A549 (cell line): Measurements from ENCODE around the gene UPK3A. TPM values are rescaled to one million over a fixed set of nuclear protein-coding genes. Genes with fewer than 3 reads are reported as not detected.

Source experiments
- ATAC-seq, 2 experiments: fragments of 200-7000 bp in 1 of 2; fragments of >200 bp in 1 of 2; cut with Nextera tagmentation in 1 of 2; cut with Tn5 transposase in 1 of 2; 3 replicates each; pipeline versions ENCODE4 v1.8.0 to v1.9.1; 2018 to 2020; ENCODE audit warnings: mild to moderate bottlenecking in 1 of 2, moderate library complexity in 1 of 2
- CTCF ChIA-PET: fragments of 300-600 bp; sonication (Branson Sonifier 250); formaldehyde crosslinking; extraction: SDS; loops from one replicate; lab custom pipeline; 2021; ENCODE audit warnings: antibody characterized with exemption, inconsistent platforms; lab: Yijun Ruan, JAX
- POLR2A ChIA-PET: fragments of 350-600 bp; formaldehyde crosslinking; extraction: SDS; loops from one replicate; lab custom pipeline; 2021; ENCODE audit warnings: antibody characterized with exemption, inconsistent platforms; lab: Yijun Ruan, JAX
- DNase-seq, 2 experiments: peaks; one replicate each; pipeline versions ENCODE4 v3.0.0 to v3.0.0-alpha.2; 2011 to 2016; ENCODE audit warnings: low read depth in 1 of 2, low spot score in 1 of 2
- FAIRE-seq: peaks from 2 replicates; lab custom pipeline; 2011; peaks lifted over from hg19 to GRCh38; lab: Jason Lieb, UNC
- H3K27ac ChIP-seq, 2 experiments: fragments of >200 bp; sonication (Bioruptor Twin); formaldehyde crosslinking; 3 replicates each; pipeline ENCODE4 v1.5.1; 2016 to 2017
- H3K4me1 ChIP-seq: fragments of >200 bp; sonication (Bioruptor Twin); formaldehyde crosslinking; 3 replicates; pipeline ENCODE4 v1.6.1; 2016
- H3K4me2 ChIP-seq: fragments of >200 bp; sonication (Bioruptor Twin); formaldehyde crosslinking; 3 replicates; pipeline ENCODE4 v1.6.1; 2016
- H3K4me3 ChIP-seq: fragments of >200 bp; sonication (Bioruptor Twin); formaldehyde crosslinking; 3 replicates; pipeline ENCODE4 v1.5.1; 2016
- H3K9me3 ChIP-seq: fragments of >200 bp; sonication (Bioruptor Twin); formaldehyde crosslinking; 3 replicates; pipeline ENCODE4 v1.6.1; 2016
- BHLHE40 ChIP-seq: IDR thresholded peaks from 2 replicates; pipeline ENCODE4 v1.6.1; 2012; ENCODE audit warnings: low read depth, low read length, inconsistent platforms
- CBX2 ChIP-seq: fragments of 200-600 bp; sonication (generic); IDR thresholded peaks from 2 replicates; pipeline ENCODE4 v1.6.1; 2016; ENCODE audit warnings: low read depth, mild to moderate bottlenecking, borderline replicate concordance
- CEBPB ChIP-seq, 2 experiments: fragments of >200 bp in 1 of 2; sonication (Bioruptor Twin) in 1 of 2; formaldehyde crosslinking in 1 of 2; IDR thresholded peaks; 2 replicates each; pipeline ENCODE4 v1.6.1; 2012 to 2016
- CHD2 ChIP-seq: fragments of 150-350 bp; IDR thresholded peaks from 2 replicates; pipeline ENCODE4 v1.6.1; 2014; ENCODE audit warnings: low read length; ENCODE audit not compliant: partially characterized antibody
- CHD4 ChIP-seq: fragments of 200-600 bp; sonication (generic); IDR thresholded peaks from 2 replicates; pipeline ENCODE4 v1.6.1; 2016; ENCODE audit warnings: antibody characterized with exemption, mild to moderate bottlenecking, borderline replicate concordance
- EHF ChIP-seq: fragments of 250-450 bp; sonication (Bioruptor Pico); IDR thresholded peaks from 2 replicates; pipeline ENCODE4 v1.5.0; 2020; ENCODE audit warnings: mild to moderate bottlenecking
- EP300 ChIP-seq, 2 experiments: fragments of >200 bp; sonication (Bioruptor Twin); formaldehyde crosslinking; IDR thresholded peaks; 2 replicates in 1 of 2; 3 replicates in 1 of 2; pipeline ENCODE4 v1.6.1; 2016 to 2017
- FOSB ChIP-seq: fragments of 250-450 bp; sonication (Bioruptor Pico); IDR thresholded peaks from 2 replicates; pipeline ENCODE4 v1.5.0; 2020; ENCODE audit warnings: mild to moderate bottlenecking, moderate library complexity
- HMGXB4 ChIP-seq: fragments of 250-450 bp; sonication (Bioruptor Pico); IDR thresholded peaks from 2 replicates; pipeline ENCODE4 v1.5.0; 2021; ENCODE audit warnings: mild to moderate bottlenecking, moderate library complexity, borderline replicate concordance
- HOXB13 ChIP-seq: fragments of 250-450 bp; sonication (Bioruptor Pico); IDR thresholded peaks from 2 replicates; pipeline ENCODE4 v1.5.0; 2020; ENCODE audit warnings: low read depth, mild to moderate bottlenecking, moderate library complexity
- MYC ChIP-seq: IDR thresholded peaks from 2 replicates; pipeline ENCODE4 v1.6.1; 2012; ENCODE audit warnings: mild to moderate bottlenecking, inconsistent platforms, low read length, improper control_type of control experiment, borderline replicate concordance
- POLR2AphosphoS2 ChIP-seq: conservative IDR thresholded peaks from 2 replicates; pipeline ENCODE4 v1.6.1; 2012; ENCODE audit warnings: low read length, improper control_type of control experiment, inconsistent platforms
- RAD21 ChIP-seq, 2 experiments: fragments of >200 bp in 1 of 2; sonication (Bioruptor Twin) in 1 of 2; formaldehyde crosslinking in 1 of 2; IDR thresholded peaks in 1 of 2; conservative IDR thresholded peaks in 1 of 2; 2 replicates in 1 of 2; 3 replicates in 1 of 2; pipeline ENCODE4 v1.6.1; 2012 to 2018; ENCODE audit warnings: inconsistent platforms in 1 of 2
- RCOR1 ChIP-seq: fragments of 150-350 bp; IDR thresholded peaks from 2 replicates; pipeline ENCODE4 v1.6.1; 2014; ENCODE audit warnings: antibody characterized with exemption, low read length, low read depth
- TFCP2L1 ChIP-seq: fragments of 250-450 bp; sonication (Bioruptor Pico); IDR thresholded peaks from 2 replicates; pipeline ENCODE4 v1.5.0; 2021; ENCODE audit warnings: mild to moderate bottlenecking
- TP53 ChIP-seq: fragments of 250-450 bp; sonication (Bioruptor Pico); IDR thresholded peaks from 2 replicates; pipeline ENCODE4 v1.5.0; 2021; ENCODE audit warnings: mild to moderate bottlenecking, moderate library complexity
- ZC3H11A ChIP-seq: fragments of 450-650 bp; IDR thresholded peaks from 2 replicates; pipeline ENCODE4 v1.6.1; 2014; ENCODE audit warnings: antibody characterized with exemption, mild to moderate bottlenecking
- WGBS: methylation state at CpG from one replicate; pipeline ENCODE4 v1.1.6; 2017; ENCODE audit errors: missing lambda C conversion rate; 5-methylcytosine and 5-hydroxymethylcytosine counted together
- polyA plus RNA-seq, 4 experiments: library from polyadenylated mRNA; depleted of rRNA in 3 of 4; stranded (reverse); fragments of >200 nt; fragmentation: RNase III in 1 of 4; extraction: RNeasy Plus Mini Kit Qiagen cat#74134 plus additional on column Dnase treatment in 1 of 4; gene quantifications; 2 replicates in 3 of 4; 3 replicates in 1 of 4; pipeline ENCODE4 v1.2.3, GENCODE V29; 2011 to 2017
- TF ChIP-seq, protein P1 (sequence below): IDR thresholded peaks from 2 replicates; pipeline ENCODE4 v1.6.1; 2012; ENCODE audit warnings: low read depth, borderline replicate concordance
- TF ChIP-seq, protein P2 (sequence below): fragments of 150-350 bp; IDR thresholded peaks from 2 replicates; pipeline ENCODE4 v1.6.1; 2014; ENCODE audit warnings: low read depth, mild to moderate bottlenecking, low read length

The UPK3A gene
- polyA plus RNA-seq, 2 of the 4 experiments (the other 2 are of a cell fraction): not detected

DNA sequence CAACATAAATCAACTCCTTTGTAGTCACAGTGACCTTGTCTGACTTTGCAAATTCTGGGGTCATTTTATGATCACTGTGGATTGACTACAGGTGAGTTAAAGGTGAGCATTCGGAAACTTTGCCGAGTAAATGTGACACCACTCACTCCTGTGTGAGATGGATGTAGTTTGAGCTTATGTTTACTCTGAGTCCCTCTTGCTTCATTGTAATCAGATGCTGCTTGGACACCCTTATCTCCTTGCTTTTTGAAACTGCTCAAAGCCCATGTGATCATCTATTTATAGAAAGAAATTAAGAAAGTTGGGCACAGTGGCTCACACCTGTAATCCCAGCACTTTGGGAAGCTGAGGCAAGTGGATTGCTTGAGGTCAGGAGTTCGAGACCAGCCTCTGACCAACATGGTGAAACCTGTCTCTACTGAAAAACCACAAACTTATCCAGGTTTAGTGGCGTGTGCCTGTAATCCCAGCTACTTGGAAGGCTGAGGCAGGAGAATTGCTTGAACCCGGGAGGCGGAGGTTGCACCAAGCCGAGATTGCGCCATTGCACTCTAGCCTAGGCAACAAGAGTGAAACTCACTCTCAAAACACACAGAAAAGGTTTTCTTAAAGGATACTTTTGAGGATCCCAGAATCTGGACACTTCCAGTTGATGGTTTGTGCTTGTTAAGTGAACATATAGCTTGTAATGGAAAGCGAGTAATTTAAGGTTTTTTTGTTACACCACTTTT lies 32.2 kb downstream of the UPK3A start:
- DNase-seq: no peak
- Histone ChIP-seq H3K4me2 (no peak overlapping the region), H3K4me1 (no peaks in the 10 kb centered on the region; the same call in 2 of the 3 replicates), H3K9me3 (no peaks in the 10 kb centered on the region)
- 97% methylated on average over 9 of the region's 9 CpGs for WGBS
- POLR2A ChIA-PET: no interaction called here
- TF ChIP-seq TP53: no peak
- TF ChIP-seq HMGXB4: no peak
- no peak for TF ChIP-seq HOXB13 (CRISPR knock-in tag)
- no peak for TF ChIP-seq ZC3H11A
- TF ChIP-seq CBX2: no peak
- no peak for TF ChIP-seq CEBPB (IDR thresholded peaks at IDR 0.05)
- no peak for TF ChIP-seq RCOR1
- TF ChIP-seq TFCP2L1 (CRISPR knock-in tag): no peak
- TF ChIP-seq, all 56 proteins: peak for 0
- no peak for ATAC-seq
- no peak for FAIRE-seq
- Histone ChIP-seq H3K27ac (no peak overlapping the region), H3K4me3 (no peak overlapping the region)
- CTCF ChIA-PET: interaction anchor here (1.4 to 1.5 kb wide), 3 partner anchors 17 to 30 kb away, joined by 3 to 5 read pairs (median 3); no protein-coding TSS in a partner anchor

DNA sequence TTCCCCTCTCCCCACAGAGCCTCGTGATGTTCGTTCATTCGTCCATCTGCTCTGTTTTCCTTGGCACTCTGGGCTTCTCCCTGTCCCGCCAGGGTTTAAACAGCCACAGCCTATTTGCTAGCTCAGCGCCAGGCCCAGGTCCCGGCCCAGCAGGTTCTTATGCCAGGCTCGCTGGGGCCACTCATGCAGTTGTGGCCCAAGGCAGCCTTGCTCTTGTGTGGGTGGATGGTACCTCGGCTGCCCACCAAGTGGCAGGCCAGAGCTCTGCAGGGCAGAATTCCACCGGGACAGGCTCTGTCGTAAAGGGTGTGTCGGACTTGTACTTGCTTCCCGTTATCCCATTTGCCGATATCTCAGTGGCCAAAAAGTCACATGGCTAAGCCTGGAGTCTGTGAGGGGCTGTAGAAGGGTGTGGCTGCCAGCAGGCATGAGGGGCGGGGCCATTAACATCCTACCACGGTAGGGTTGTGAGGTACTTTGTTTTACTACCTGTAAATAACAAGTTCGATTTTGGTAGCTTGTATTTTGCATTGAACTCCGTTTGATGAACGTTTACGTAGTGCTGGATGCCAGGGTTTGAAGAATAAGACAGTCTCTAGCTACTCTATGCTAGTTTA lies 32.9 kb downstream of the UPK3A start:
- no peak overlapping the region for H3K27ac ChIP-seq
- 83% methylated on average over 19 of the region's 19 CpGs for WGBS
- H3K9me3 ChIP-seq: no peaks in the 10 kb centered on the region
- H3K4me1 ChIP-seq: no peaks in the 10 kb centered on the region; the same call in 2 of the 3 replicates
- no peak overlapping the region for H3K4me3 ChIP-seq
- peak in 1 of 2 experiments; percentile 28 for DNase-seq
- TF ChIP-seq, protein P1, sequence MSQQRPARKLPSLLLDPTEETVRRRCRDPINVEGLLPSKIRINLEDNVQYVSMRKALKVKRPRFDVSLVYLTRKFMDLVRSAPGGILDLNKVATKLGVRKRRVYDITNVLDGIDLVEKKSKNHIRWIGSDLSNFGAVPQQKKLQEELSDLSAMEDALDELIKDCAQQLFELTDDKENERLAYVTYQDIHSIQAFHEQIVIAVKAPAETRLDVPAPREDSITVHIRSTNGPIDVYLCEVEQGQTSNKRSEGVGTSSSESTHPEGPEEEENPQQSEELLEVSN: no peak
- TF ChIP-seq RAD21 (conservative IDR thresholded peaks at IDR 0.05 in 1 of 2, IDR thresholded peaks at IDR 0.05 in 1 of 2): 0 out of 5 replicates have a peak, but pooled peaks of 1 of the 2 experiments have one; percentile 4
- TF ChIP-seq CHD2: no peak
- TF ChIP-seq CHD4: no peak
- TF ChIP-seq BHLHE40: no peak
- no peak for TF ChIP-seq EHF
- no peak overlapping the region for H3K4me2 ChIP-seq
- ChIA-PET CTCF (interaction anchor here (1.4 to 1.5 kb wide), 3 partner anchors 18 to 29 kb away, joined by 3 to 5 read pairs (median 3); no protein-coding TSS in a partner anchor), POLR2A (no interaction called here)
- FAIRE-seq: no peak
- ATAC-seq: peak; percentile 50 to 78; a peak in 4 of 6 replicates

- no peak overlapping the region for H3K27ac ChIP-seq
- no peak overlapping the region for H3K4me3 ChIP-seq
Measured at GRCh38 chr22:45318168-45318557, 33.4 kb downstream of the UPK3A start.

More at GRCh38 chr22:45318168-45318557, 33.4 kb downstream of the UPK3A start:
- ATAC-seq: no peak
- no peak for DNase-seq
- no peaks in the 10 kb centered on the region for H3K9me3 ChIP-seq
- ChIA-PET CTCF (interaction anchor here (1.4 kb wide), 2 partner anchors 23 to 29 kb away, joined by 3 read pairs; no protein-coding TSS in a partner anchor), POLR2A (no interaction called here)
- no peak for FAIRE-seq
- no peaks in the 10 kb centered on the region; the same call in 2 of the 3 replicates for H3K4me1 ChIP-seq
- 65% methylated on average over 8 of the region's 8 CpGs for WGBS
- H3K4me2 ChIP-seq: no peak overlapping the region
- TF ChIP-seq POLR2AphosphoS2 (no peak), TP53 (no peak), FOSB (CRISPR knock-in tag) (no peak), CHD4 (no peak), MYC (no peak), RAD21 (conservative IDR thresholded peaks at IDR 0.05 in 1 of 2, IDR thresholded peaks at IDR 0.05 in 1 of 2) (no peak), EP300 (IDR thresholded peaks at IDR 0.05) (no peak)
- TF ChIP-seq, protein P2, sequence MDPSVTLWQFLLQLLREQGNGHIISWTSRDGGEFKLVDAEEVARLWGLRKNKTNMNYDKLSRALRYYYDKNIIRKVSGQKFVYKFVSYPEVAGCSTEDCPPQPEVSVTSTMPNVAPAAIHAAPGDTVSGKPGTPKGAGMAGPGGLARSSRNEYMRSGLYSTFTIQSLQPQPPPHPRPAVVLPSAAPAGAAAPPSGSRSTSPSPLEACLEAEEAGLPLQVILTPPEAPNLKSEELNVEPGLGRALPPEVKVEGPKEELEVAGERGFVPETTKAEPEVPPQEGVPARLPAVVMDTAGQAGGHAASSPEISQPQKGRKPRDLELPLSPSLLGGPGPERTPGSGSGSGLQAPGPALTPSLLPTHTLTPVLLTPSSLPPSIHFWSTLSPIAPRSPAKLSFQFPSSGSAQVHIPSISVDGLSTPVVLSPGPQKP: no peak
